Subcutaneous abdominal adipose tissue (tissue), 5 donors: Measurements from ENCODE around the gene CFAP97.

Experiments used
- H3K27ac ChIP-seq: one replicate; pipeline ENCODE4 v1.7.0; 2013; ENCODE audit warnings: low read depth, mild to moderate bottlenecking, inconsistent platforms, low read length, moderate library complexity
- H3K27me3 ChIP-seq, 5 donors: one replicate each; pipeline ENCODE4 v1.7.0; 2013; ENCODE audit warnings: low read length in 5 of 5, inconsistent platforms in 1 of 5; ENCODE audit not compliant: control insufficient read depth in 5 of 5, insufficient read depth in 4 of 5
- H3K36me3 ChIP-seq, 5 donors: one replicate each; pipeline ENCODE4 v1.7.0; 2013; ENCODE audit warnings: low read length in 5 of 5; ENCODE audit not compliant: control insufficient read depth in 5 of 5, insufficient read depth in 5 of 5
- H3K4me1 ChIP-seq, 5 donors: one replicate each; pipeline ENCODE4 v1.7.0; 2013; ENCODE audit warnings: low read length in 5 of 5, mild to moderate bottlenecking in 3 of 5, moderate library complexity in 1 of 5; ENCODE audit not compliant: control insufficient read depth in 5 of 5, insufficient read depth in 5 of 5
- H3K4me3 ChIP-seq, 5 donors: one replicate each; pipeline ENCODE4 v1.7.0; 2013; ENCODE audit warnings: low read length in 5 of 5, low read depth in 1 of 5
- H3K9ac ChIP-seq, 5 donors: one replicate each; pipeline ENCODE4 v1.7.0; 2013; ENCODE audit warnings: low read length in 5 of 5, mild to moderate bottlenecking in 4 of 5, moderate library complexity in 3 of 5
- H3K9me3 ChIP-seq, 5 donors: one replicate each; pipeline ENCODE4 v1.7.0; 2013; ENCODE audit warnings: low read length in 5 of 5; ENCODE audit not compliant: control insufficient read depth in 5 of 5
- donor health status: healthy.
- donor health status: healthy.
- donor health status: healthy.
- donor health status: healthy.
- donor health status: healthy.

CFAP97 gene

GRCh38 chr4:185144601-185145240 is 59.1 kb downstream of the CFAP97 start:
- H3K27ac ChIP-seq = peak overlapping the region; percentile 33

DNA sequence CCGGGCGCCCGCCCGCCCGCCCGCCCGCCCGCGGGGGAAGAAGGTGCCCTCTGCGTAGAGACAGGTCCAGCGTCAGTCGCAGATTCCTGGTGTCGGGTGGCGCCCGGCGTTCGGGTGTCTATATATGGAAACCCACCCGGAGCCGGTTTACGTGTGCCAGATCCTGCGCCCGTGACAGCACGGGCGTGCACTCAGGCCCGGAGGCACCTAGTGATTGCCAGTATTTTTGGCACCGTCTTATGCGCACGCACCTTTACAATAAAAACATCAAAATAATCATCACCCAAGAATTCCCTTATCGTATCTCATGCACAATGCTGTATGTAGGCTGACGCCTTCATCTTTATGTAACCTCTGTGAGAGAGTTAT is 60.2 kb downstream of the CFAP97 start:
- peak overlapping the region; percentile 4 to 70 (median 65) for H3K9ac ChIP-seq
- H3K27ac ChIP-seq = peak overlapping the region; percentile 16
- peak overlapping the region; percentile 64 to 86 (median 81) for H3K4me3 ChIP-seq
- peaks cover 0 to 3% (median 0%) of the 10 kb centered on the region in 5 donors for H3K27me3 ChIP-seq
- peaks cover 0 to 7% (median 4%) of the 10 kb centered on the region in 5 donors for H3K36me3 ChIP-seq
- peaks cover 4 to 33% (median 15%) of the 10 kb centered on the region in 5 donors for H3K4me1 ChIP-seq
- H3K9me3 ChIP-seq = no peaks in the 10 kb centered on the region

More at GRCh38 chr4:185144601-185145240, 59.1 kb downstream of the CFAP97 start:
- Histone ChIP-seq H3K36me3 (peaks cover 0 to 11% (median 4%) of the 10 kb centered on the region in 5 donors), H3K27me3 (no peaks in the 10 kb centered on the region), H3K9ac (no peak overlapping the region), H3K9me3 (no peaks in the 10 kb centered on the region), H3K4me3 (no peak overlapping the region), H3K4me1 (peaks cover 3 to 30% (median 15%) of the 10 kb centered on the region in 5 donors)

DNA sequence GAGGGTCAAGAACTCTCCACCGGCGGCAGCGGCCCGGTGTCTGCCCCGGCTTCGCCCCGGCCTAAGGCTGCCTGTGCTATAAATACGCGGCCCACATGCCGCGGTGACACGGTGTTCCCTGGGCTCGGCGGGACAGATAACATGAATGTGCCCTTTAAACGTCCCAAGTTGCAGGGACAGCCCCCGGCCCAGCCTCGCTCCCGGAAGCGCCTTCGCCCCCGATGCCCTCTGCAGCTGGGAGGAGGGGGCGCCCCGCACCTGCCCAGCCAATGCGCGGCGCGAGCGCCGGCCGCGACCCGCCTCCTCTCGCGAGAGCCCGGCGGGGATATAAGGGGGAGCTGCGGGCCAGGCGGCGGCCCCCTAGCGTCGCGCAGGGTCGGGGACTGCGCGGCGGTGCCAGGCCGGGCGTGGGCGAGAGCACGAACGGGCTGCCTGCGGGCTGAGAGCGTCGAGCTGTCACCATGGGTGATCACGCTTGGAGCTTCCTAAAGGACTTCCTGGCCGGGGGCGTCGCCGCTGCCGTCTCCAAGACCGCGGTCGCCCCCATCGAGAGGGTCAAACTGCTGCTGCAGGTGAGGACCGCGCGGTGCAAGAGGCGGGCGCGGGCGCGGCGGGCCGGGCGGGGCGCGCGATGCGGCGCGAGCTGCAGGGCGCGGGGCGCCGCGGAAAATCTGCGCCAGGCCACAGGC is 60.7 kb downstream of the CFAP97 start, which contains the start of gene SLC25A4:
Gene SLC25A4, plus strand, starts transcription at position 355 of the 689 bp plus-strand sequence. Its CDS starts 107 bp downstream, at position 462.
- peak within 1 kb of the TSS; percentile 59 for H3K27ac ChIP-seq
- no peaks in the 10 kb centered on the region for H3K9me3 ChIP-seq
- H3K9ac ChIP-seq = peak within 1 kb of the TSS; percentile 4 to 83 (median 74)
- H3K36me3 ChIP-seq = peaks cover 0 to 7% (median 4%) of the 10 kb centered on the region in 5 donors
- peaks cover 5 to 35% (median 16%) of the 10 kb centered on the region in 5 donors for H3K4me1 ChIP-seq
- peak within 1 kb of the TSS; percentile 73 to 86 (median 81) for H3K4me3 ChIP-seq
- H3K27me3 ChIP-seq = peaks cover 0 to 3% (median 0%) of the 10 kb centered on the region in 5 donors

GRCh38 chr4:185142564-185142911 is 61.3 kb downstream of the CFAP97 start:
- Histone ChIP-seq H3K27me3 (peaks cover 0 to 4% (median 0%) of the 10 kb centered on the region in 5 donors), H3K9me3 (no peaks in the 10 kb centered on the region), H3K4me3 (peak overlapping the region; percentile 73 to 86 (median 81)), H3K27ac (peak overlapping the region; percentile 59), H3K36me3 (peaks cover 0 to 7% (median 4%) of the 10 kb centered on the region in 5 donors), H3K4me1 (peaks cover 5 to 38% (median 19%) of the 10 kb centered on the region in 5 donors), H3K9ac (peak overlapping the region in 4 of 5 donors; percentile 57 to 83 (median 78))

DNA sequence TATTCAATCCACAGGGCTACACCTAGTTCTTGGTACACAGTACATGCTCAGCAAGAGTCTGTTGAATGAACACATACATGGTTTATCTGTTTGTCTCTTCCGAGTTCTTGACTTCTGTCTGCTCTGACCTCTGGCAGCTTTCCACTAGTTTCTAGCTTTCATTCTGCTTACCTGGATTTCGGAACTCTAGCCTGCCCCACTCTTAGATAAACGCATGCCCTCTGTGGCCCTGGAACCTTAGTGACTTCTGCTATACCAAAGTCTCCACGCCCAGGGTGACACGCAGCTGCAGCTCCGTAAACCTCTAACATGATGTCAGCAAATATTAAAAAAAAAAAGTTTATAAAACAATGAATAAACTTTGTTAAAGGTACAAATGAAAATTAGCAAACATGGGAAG is 62.0 kb downstream of the CFAP97 start:
- no peak overlapping the region for H3K9ac ChIP-seq
- no peak overlapping the region for H3K4me3 ChIP-seq

DNA sequence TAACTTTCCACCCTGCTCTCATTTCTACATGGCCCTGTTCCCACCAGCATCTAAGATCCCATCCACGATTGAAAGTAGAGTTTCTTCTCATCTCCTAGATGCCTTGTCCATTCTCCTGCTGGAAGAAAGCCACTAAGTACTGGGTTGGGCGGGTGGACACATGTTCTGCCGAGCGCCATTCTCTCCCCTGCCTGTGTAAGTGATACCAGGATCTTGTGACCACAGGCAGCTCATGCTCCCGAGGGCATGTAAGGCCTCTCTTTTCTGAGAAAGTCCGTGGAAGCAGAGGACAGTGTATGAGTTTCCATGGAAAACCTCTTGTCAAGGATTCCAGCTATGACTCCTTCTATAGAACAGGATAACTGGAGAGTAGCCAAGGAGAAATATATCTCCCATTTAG is 64.1 kb downstream of the CFAP97 start:
- Histone ChIP-seq H3K9ac (no peak overlapping the region), H3K36me3 (no peaks in the 10 kb centered on the region), H3K4me3 (no peak overlapping the region), H3K27me3 (peaks cover 0 to 7% (median 0%) of the 10 kb centered on the region in 5 donors), H3K27ac (no peak overlapping the region), H3K9me3 (no peaks in the 10 kb centered on the region), H3K4me1 (peaks cover 5 to 34% (median 24%) of the 10 kb centered on the region in 5 donors)

More for the DNA sequence above, 62.0 kb downstream of the CFAP97 start:
- Histone ChIP-seq H3K27me3 (peaks cover 0 to 7% (median 0%) of the 10 kb centered on the region in 5 donors), H3K9me3 (no peaks in the 10 kb centered on the region), H3K36me3 (peaks cover 0 to 7% (median 4%) of the 10 kb centered on the region in 5 donors), H3K27ac (no peak overlapping the region), H3K4me1 (peaks cover 5 to 42% (median 26%) of the 10 kb centered on the region in 5 donors)

DNA sequence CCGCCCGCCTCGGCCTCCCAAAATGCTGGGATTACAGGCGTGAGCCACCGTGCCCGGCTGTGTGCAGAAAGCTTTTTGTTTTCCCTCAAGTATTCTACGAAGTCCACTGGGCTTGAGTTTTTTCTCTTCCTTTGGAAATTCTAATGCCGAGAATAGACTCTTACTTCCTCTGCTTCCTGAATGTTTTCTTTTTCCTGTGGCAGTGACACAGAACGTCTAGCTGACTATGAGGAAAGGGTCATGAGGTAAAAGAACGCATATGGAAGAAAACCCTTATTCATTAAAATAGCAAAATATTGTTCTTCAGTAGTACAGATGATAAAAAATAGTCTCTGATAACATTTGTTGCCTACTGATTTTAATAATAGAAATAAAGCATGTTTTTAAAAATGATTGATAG is 65.6 kb downstream of the CFAP97 start:
- Histone ChIP-seq H3K27ac (no peak overlapping the region), H3K36me3 (no peaks in the 10 kb centered on the region), H3K27me3 (peaks cover 0 to 7% (median 0%) of the 10 kb centered on the region in 5 donors), H3K9me3 (no peaks in the 10 kb centered on the region), H3K9ac (peak overlapping the region in 1 of 5 donors; percentile 20), H3K4me1 (peaks cover 5 to 21% (median 12%) of the 10 kb centered on the region in 5 donors), H3K4me3 (no peak overlapping the region)

- H3K4me1 ChIP-seq = peaks cover 2 to 15% (median 6%) of the 10 kb centered on the region in 5 donors
- peaks cover 0 to 7% (median 0%) of the 10 kb centered on the region in 5 donors for H3K27me3 ChIP-seq
- H3K4me3 ChIP-seq = peak overlapping the region in 3 of 5 donors; percentile 19 to 51 (median 45)
- H3K9me3 ChIP-seq = no peaks in the 10 kb centered on the region
- H3K9ac ChIP-seq = no peak overlapping the region
- H3K27ac ChIP-seq = no peak overlapping the region
- H3K36me3 ChIP-seq = no peaks in the 10 kb centered on the region
Observed at GRCh38 chr4:185137233-185137925, 66.4 kb downstream of the CFAP97 start.

GRCh38 chr4:185134307-185134869 is 69.4 kb downstream of the CFAP97 start:
- Histone ChIP-seq H3K27ac (no peak overlapping the region), H3K9ac (no peak overlapping the region), H3K4me1 (peaks cover 0 to 13% (median 4%) of the 10 kb centered on the region in 5 donors), H3K27me3 (peaks cover 0 to 7% (median 0%) of the 10 kb centered on the region in 5 donors), H3K36me3 (no peaks in the 10 kb centered on the region), H3K9me3 (no peaks in the 10 kb centered on the region), H3K4me3 (no peak overlapping the region)
